Measurements from ENCODE around the gene ZBTB47.

ZBTB47 gene

DNA sequence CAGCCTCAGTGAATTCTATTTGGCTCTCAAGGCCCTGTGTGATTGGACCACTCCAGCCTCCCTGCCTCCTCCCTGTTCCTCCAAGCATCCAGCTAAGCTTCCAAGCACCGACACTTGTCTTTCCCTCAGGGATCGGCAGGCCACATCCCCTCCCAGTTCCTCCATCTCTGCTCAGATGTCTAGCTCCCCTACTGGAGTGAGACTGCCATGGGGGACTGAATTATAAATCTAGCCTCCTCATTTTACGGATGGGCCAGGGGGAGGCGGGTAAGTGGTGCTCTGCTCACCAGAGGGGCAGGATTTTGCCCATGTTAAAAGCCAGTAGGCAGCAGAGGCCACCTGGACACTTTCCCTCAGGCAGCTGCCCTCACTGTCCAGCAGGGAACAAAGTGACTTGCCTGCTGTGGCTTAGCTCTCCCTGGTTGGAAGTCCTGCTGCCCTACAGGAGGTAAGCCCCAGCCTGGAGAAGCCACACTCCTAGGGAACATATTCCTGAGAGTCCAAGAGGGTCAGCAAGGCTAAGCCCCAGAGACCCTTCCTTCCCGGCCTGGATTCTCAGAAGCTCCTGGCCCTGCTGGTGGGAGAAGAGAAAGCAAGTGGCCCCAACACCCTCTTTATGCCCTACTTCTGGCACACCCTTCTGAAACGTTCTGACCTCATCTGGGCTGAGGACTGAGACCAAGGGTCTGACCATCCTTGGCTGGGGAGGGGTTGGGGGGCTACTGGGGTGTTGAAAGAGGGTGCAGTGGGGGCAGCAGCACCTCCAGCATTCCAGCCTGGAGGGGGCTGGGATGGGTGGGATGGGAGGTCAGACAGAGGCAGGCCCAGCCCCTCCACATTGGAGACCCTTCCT, 58.2 kb downstream of the ZBTB47 start:
- Histone ChIP-seq H3K4me1 (ENCODE audit: insufficient read depth, low read length) (no peaks in the 10 kb centered on the region), H3K27me3 (ENCODE audit: insufficient read depth, low read length) (no peaks in the 10 kb centered on the region), H3K9ac (ENCODE audit: low read depth, low read length) (no peak overlapping the region), H3K27ac (ENCODE audit: low read depth, low read length) (no peak overlapping the region), H3K36me3 (ENCODE audit: insufficient read depth, low read length) (no peaks in the 10 kb centered on the region), H3K9me3 (ENCODE audit: insufficient read depth, low read depth, low read length) (no peaks in the 10 kb centered on the region), H3K4me3 (ENCODE audit: low read length) (no peak overlapping the region)
- 77% methylated on average over 6 of the region's 6 CpGs for WGBS

DNA sequence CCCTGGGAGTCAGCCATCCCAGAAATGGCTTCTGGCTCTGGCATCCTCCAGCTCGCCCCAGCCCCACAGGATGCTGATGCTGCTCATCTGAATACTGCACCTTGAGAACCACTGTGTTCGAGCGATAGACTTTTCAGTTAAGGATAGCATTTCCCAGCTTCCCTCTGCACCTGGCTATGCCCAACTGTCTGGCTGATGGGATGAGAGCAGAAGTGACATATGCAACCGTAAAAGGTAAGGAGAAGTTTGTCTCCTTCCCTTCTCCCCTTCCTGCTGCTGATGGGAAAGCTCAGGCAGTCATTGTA, 58.8 kb downstream of the ZBTB47 start:
- no peak overlapping the region for H3K9ac ChIP-seq (ENCODE audit: low read depth, low read length)
- H3K9me3 ChIP-seq (ENCODE audit: insufficient read depth, low read depth, low read length): no peaks in the 10 kb centered on the region
- H3K4me1 ChIP-seq (ENCODE audit: insufficient read depth, low read length): no peaks in the 10 kb centered on the region
- no peaks in the 10 kb centered on the region for H3K36me3 ChIP-seq (ENCODE audit: insufficient read depth, low read length)
- no peak overlapping the region for H3K4me3 ChIP-seq (ENCODE audit: low read length)
- H3K27ac ChIP-seq (ENCODE audit: low read depth, low read length): no peak overlapping the region
- 90% methylated on average over 4 of the region's 4 CpGs for WGBS
- no peaks in the 10 kb centered on the region for H3K27me3 ChIP-seq (ENCODE audit: insufficient read depth, low read length)

DNA sequence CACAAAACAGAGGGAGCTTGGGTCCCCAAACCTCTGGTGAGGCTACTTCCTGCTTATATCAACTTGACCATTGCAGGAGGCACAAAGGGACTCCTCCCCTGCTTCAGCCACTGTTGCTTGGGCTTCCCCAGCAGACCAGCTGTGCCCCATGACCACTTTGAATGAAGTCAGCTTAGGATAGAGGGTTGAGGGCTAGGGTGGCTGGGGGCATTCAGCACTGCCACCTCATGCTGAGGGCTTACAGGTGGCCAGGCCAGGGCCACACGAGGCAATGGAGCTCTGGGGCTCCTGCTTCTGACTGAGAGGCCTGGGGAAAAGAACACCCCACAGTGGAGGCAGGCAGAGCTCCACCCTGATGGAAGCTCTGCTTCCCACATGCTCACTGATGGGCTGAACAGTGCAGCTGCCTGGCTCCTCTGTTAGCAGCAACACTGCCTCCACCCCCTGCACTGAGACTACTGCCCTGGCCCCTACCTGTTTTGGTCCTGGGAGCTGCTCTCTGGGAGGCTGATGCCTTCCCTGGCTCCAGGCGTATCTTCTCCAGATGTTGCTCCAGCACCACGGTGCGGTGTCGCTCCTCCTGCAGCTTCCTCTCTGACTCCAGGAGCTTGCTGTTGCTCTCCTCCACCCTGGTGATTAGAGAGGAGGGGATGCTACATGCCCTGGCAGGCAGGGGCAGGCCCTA, 59.3 kb downstream of the ZBTB47 start:
- Histone ChIP-seq H3K9ac (ENCODE audit: low read depth, low read length) (no peak overlapping the region), H3K27me3 (ENCODE audit: insufficient read depth, low read length) (no peaks in the 10 kb centered on the region), H3K9me3 (ENCODE audit: insufficient read depth, low read depth, low read length) (no peaks in the 10 kb centered on the region), H3K4me1 (ENCODE audit: insufficient read depth, low read length) (no peaks in the 10 kb centered on the region), H3K4me3 (ENCODE audit: low read length) (no peak overlapping the region), H3K36me3 (ENCODE audit: insufficient read depth, low read length) (no peaks in the 10 kb centered on the region), H3K27ac (ENCODE audit: low read depth, low read length) (no peak overlapping the region)
- 92% methylated on average over 5 of the region's 5 CpGs for WGBS

DNA sequence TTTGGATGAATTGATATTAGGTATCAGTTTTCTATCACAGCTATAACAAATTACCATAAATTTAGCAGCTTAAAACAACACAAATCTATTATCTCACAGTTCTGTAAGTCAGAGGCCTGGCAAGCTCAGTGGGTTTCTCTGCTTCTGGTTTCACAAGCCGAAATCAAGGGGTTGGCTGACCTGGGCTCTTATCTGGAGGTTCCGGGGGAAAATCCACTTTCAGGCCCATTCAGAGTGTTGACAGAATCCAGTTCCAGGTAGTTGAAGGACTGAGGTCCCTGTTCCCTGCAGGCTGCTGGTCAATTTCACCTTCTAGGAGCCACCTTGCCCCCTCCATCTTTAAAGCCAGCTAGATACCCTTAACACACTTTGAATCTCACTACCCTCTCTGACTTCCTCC, 60.2 kb downstream of the ZBTB47 start:
- H3K9ac ChIP-seq (ENCODE audit: low read depth, low read length): no peak overlapping the region
- H3K4me1 ChIP-seq (ENCODE audit: insufficient read depth, low read length): no peaks in the 10 kb centered on the region
- H3K4me3 ChIP-seq (ENCODE audit: low read length): no peak overlapping the region
- H3K9me3 ChIP-seq (ENCODE audit: insufficient read depth, low read depth, low read length): no peaks in the 10 kb centered on the region
- no peak overlapping the region for H3K27ac ChIP-seq (ENCODE audit: low read depth, low read length)
- no peaks in the 10 kb centered on the region for H3K27me3 ChIP-seq (ENCODE audit: insufficient read depth, low read length)
- H3K36me3 ChIP-seq (ENCODE audit: insufficient read depth, low read length): no peaks in the 10 kb centered on the region
- 94% methylated on average over 2 of the region's 2 CpGs for WGBS

DNA sequence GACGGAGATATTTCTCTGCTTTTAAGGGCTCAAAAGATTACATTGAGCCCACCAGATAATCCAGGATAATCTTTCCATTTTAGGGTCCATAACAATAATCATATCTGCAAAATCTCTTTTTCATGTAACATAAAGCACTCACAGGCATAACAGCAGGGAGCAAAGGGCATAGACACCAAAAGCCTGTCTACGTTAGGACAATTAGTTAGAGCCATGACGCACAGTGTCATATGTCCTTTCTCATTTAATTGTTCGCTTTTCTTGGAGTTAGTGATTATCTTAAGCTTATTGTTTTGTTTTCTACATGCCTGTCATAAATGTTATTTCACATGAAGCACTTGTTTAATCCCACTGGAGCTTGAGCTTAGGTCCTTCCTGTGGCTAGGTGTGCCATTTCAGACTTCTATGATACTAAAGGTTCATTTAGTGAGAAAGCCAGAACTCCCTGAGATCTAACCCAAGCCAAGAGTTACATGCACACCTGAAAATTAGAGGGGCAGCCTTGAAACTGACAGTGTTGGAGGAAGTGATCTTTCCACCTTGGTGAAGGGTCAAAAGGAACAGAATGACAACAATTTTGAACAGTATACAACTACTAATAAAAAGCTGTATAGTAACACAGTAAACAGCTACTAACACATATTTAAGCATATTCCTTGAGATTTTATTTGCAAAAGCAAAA, 60.8 kb downstream of the ZBTB47 start:
- 92% methylated on average over 4 of the region's 4 CpGs for WGBS
- H3K27ac ChIP-seq (ENCODE audit: low read depth, low read length): no peak overlapping the region
- no peaks in the 10 kb centered on the region for H3K4me1 ChIP-seq (ENCODE audit: insufficient read depth, low read length)
- H3K36me3 ChIP-seq (ENCODE audit: insufficient read depth, low read length): no peaks in the 10 kb centered on the region
- H3K9ac ChIP-seq (ENCODE audit: low read depth, low read length): no peak overlapping the region
- no peaks in the 10 kb centered on the region for H3K9me3 ChIP-seq (ENCODE audit: insufficient read depth, low read depth, low read length)
- H3K4me3 ChIP-seq (ENCODE audit: low read length): no peak overlapping the region
- no peaks in the 10 kb centered on the region for H3K27me3 ChIP-seq (ENCODE audit: insufficient read depth, low read length)

All from HUES64 (cell line).